Measurements from ENCODE around the gene PSKH1. TPM values are rescaled to one million over a fixed set of nuclear protein-coding genes. Genes with fewer than 3 reads are reported as not detected.

PSKH1 gene
- total RNA-seq, 1 donor from 2014 or later = 44.5 TPM

- H3K27ac Mint-ChIP-seq = no peak overlapping the region
- DNase-seq (ENCODE audit: low spot score in 2 of 2, unreplicated experiment in 2 of 2) = no peak
- H3K4me3 Mint-ChIP-seq = no peak overlapping the region
- H3K4me1 Mint-ChIP-seq = peaks cover 4% of the 10 kb centered on the region
- TF ChIP-seq CTCF (IDR thresholded peaks at IDR 0.05; ENCODE audit: unreplicated experiment) = no peak
- H3K9me3 Mint-ChIP-seq = no peaks in the 10 kb centered on the region
- H3K36me3 Mint-ChIP-seq = peaks cover 6% of the 10 kb centered on the region
- no peaks in the 10 kb centered on the region for H3K27me3 Mint-ChIP-seq (ENCODE audit: low read depth)
Observed at GRCh38 chr16:67942200-67942509, 49.1 kb downstream of the PSKH1 start.

GRCh38 chr16:67942510-67943255, 49.6 kb downstream of the PSKH1 start:
- H3K27me3 Mint-ChIP-seq (ENCODE audit: low read depth) = no peaks in the 10 kb centered on the region
- peaks cover 6% of the 10 kb centered on the region for H3K36me3 Mint-ChIP-seq
- no peak overlapping the region for H3K4me3 Mint-ChIP-seq
- H3K27ac Mint-ChIP-seq = no peak overlapping the region
- no peaks in the 10 kb centered on the region for H3K4me1 Mint-ChIP-seq
- DNase-seq (ENCODE audit: low spot score in 2 of 2, unreplicated experiment in 2 of 2) = no peak
- TF ChIP-seq CTCF (IDR thresholded peaks at IDR 0.05; ENCODE audit: unreplicated experiment) = no peak
- no peaks in the 10 kb centered on the region for H3K9me3 Mint-ChIP-seq

GRCh38 chr16:67943256-67943618, 50.2 kb downstream of the PSKH1 start:
- H3K4me3 Mint-ChIP-seq = no peak overlapping the region
- TF ChIP-seq CTCF (IDR thresholded peaks at IDR 0.05; ENCODE audit: unreplicated experiment) = no peak

GRCh38 chr16:67943619-67944504, 50.8 kb downstream of the PSKH1 start, which contains the start of gene LCAT:
Gene LCAT (minus strand): TSS chr16:67944120. CDS start chr16:67944101, 19 bp downstream.
- Mint-ChIP-seq H3K36me3 (peaks cover 10% of the 10 kb centered on the region), H3K4me1 (no peaks in the 10 kb centered on the region), H3K4me3 (no peak within 1 kb of the TSS), H3K9me3 (no peaks in the 10 kb centered on the region), H3K27ac (no peak within 1 kb of the TSS), H3K27me3 (ENCODE audit: low read depth) (no peaks in the 10 kb centered on the region)
- DNase-seq (ENCODE audit: low spot score in 2 of 2, unreplicated experiment in 2 of 2) = no peak
- TF ChIP-seq CTCF (IDR thresholded peaks at IDR 0.05; ENCODE audit: unreplicated experiment) = no peak

More at GRCh38 chr16:67943256-67943618, 50.2 kb downstream of the PSKH1 start:
- Mint-ChIP-seq H3K36me3 (peaks cover 8% of the 10 kb centered on the region), H3K27me3 (ENCODE audit: low read depth) (no peaks in the 10 kb centered on the region), H3K9me3 (no peaks in the 10 kb centered on the region), H3K4me1 (no peaks in the 10 kb centered on the region), H3K27ac (no peak overlapping the region)
- DNase-seq (ENCODE audit: low spot score in 2 of 2, unreplicated experiment in 2 of 2) = no peak

- H3K27ac Mint-ChIP-seq = no peak overlapping the region
- DNase-seq (ENCODE audit: low spot score in 2 of 2, unreplicated experiment in 2 of 2) = no peak
- no peak overlapping the region for H3K4me3 Mint-ChIP-seq
- H3K9me3 Mint-ChIP-seq = no peaks in the 10 kb centered on the region
- no peak for TF ChIP-seq CTCF (IDR thresholded peaks at IDR 0.05; ENCODE audit: unreplicated experiment)
- no peaks in the 10 kb centered on the region for H3K4me1 Mint-ChIP-seq
- peaks cover 10% of the 10 kb centered on the region for H3K36me3 Mint-ChIP-seq
- H3K27me3 Mint-ChIP-seq (ENCODE audit: low read depth) = no peaks in the 10 kb centered on the region
Observed at GRCh38 chr16:67944690-67945391, 51.8 kb downstream of the PSKH1 start.

Data from mesothelial cell of epicardium (in vitro differentiated cells).